ENCODE measurements around the gene RENBP. TPM values are rescaled to one million over a fixed set of nuclear protein-coding genes. Genes with fewer than 3 reads are reported as not detected.
A peak's percentile ranks its signal among the peaks of the same experiment; 100 is the strongest.

The RENBP gene
- total and polyA plus RNA-seq, 9 donors, result 0.80 to 4.9 (median 2.5) TPM

DNA sequence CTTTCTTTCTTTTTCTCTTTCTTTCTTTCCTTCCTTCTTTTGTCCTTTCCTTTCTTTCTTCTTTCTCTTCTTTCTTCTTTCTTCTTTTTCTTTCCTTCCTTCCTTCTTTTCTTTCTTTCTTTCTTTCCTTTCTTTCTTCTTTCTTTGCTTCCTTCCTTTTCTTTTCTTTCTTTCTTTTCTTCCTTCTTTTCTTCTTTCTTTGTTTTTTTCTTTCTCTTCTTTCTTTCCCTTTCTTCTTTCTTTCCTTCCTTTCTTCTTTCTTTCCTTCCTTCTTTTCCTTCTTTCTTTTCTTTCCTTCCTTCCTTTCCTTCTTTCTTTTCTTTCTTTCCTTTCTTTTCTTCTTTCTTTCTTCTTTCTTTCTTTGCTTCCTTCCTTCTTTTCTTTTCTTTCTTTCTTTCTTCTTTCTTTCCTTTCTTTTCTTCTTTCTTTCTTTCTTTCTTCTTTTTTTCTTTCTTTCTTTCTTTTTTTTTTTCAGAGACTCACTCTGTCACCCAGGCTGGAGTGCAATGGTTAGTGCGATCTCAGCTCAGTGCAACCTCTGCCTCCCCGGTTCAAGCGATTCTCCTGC lies 46.7 kb upstream of the RENBP start:
- Histone ChIP-seq H3K9me3 (no peaks in the 10 kb centered on the region), H3K36me3 (no peaks in the 10 kb centered on the region), H3K27ac (no peak overlapping the region), H3K27me3 (no peaks in the 10 kb centered on the region), H3K4me3 (no peak overlapping the region), H3K4me1 (ENCODE audit: insufficient read depth) (no peaks in the 10 kb centered on the region)
- no peak for TF ChIP-seq POLR2A (IDR thresholded peaks at IDR 0.05)
- TF ChIP-seq, protein P1, sequence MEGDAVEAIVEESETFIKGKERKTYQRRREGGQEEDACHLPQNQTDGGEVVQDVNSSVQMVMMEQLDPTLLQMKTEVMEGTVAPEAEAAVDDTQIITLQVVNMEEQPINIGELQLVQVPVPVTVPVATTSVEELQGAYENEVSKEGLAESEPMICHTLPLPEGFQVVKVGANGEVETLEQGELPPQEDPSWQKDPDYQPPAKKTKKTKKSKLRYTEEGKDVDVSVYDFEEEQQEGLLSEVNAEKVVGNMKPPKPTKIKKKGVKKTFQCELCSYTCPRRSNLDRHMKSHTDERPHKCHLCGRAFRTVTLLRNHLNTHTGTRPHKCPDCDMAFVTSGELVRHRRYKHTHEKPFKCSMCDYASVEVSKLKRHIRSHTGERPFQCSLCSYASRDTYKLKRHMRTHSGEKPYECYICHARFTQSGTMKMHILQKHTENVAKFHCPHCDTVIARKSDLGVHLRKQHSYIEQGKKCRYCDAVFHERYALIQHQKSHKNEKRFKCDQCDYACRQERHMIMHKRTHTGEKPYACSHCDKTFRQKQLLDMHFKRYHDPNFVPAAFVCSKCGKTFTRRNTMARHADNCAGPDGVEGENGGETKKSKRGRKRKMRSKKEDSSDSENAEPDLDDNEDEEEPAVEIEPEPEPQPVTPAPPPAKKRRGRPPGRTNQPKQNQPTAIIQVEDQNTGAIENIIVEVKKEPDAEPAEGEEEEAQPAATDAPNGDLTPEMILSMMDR (IDR thresholded peaks at IDR 0.05), result no peak
- no peak for TF ChIP-seq EP300 (IDR thresholded peaks at IDR 0.05)
- no peak for DNase-seq
- intact Hi-C loops (cut with DNase I), result no loop called here
- WGBS, 3 donors, result 94 to 97% (median 95%) methylated on average over 3 of the region's 3 CpGs

DNA sequence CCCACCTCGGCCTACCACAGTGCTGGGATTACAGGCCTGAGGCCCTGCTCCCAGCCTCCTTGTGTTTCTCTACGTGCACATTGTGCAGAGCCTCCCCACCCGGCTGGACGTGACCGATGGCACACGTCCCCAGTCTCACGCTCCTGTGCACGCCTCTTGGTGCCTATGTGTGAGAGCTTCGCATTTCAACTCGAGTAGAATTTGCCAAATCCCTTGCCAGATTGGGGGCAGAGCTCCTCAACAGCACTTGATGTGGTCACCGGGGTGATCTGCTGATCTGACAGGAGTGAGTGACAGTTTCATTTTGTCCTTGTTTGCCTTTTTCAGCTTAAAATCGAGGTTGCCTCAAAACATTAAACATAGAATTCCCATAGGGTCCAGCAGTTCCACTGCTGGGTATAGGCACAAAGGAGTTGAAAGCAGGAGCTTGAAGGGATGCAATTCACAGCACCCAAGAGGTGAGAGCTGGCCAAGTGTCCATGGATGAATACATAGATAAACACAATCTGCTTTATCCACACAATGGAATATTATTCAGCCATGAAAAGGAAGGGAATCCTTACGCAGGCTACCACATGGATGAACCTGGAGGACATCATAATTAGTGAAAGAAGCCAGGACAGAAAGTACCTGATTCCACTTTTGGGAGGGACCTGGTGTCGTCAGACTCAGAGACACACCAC lies 45.7 kb upstream of the RENBP start:
- Histone ChIP-seq H3K27ac (no peak overlapping the region), H3K36me3 (no peaks in the 10 kb centered on the region), H3K9me3 (no peaks in the 10 kb centered on the region), H3K27me3 (no peaks in the 10 kb centered on the region), H3K4me1 (ENCODE audit: insufficient read depth) (no peaks in the 10 kb centered on the region), H3K4me3 (no peak overlapping the region)
- 90 to 92% (median 92%) methylated on average over 14 of the region's 14 CpGs for WGBS, 3 donors
- intact Hi-C loops (cut with DNase I), result no loop called here
- no peak for DNase-seq
- TF ChIP-seq EP300 (IDR thresholded peaks at IDR 0.05) (no peak), POLR2A (IDR thresholded peaks at IDR 0.05) (no peak)
- TF ChIP-seq, protein P1 (IDR thresholded peaks at IDR 0.05), result no peak

DNA sequence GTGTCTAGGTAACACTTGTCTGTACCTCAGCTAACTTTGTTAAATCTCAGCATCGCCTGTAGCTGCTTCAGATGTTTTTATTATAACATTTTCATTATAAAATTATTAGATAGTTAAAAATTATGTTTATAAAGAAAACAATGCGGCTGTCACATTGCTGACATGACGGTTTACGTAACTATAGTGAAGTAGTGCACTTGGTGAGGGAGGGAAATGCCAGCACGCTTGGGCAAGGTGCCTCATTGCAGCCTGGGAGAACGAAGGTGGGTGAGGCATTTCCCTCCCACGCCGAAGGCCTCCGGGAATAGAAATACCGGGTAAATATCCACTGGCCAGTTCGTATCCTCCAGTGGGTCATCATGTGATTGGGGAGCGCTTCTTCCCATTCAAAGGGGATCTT lies 44.0 kb upstream of the RENBP start:
- TF ChIP-seq, protein P1 (IDR thresholded peaks at IDR 0.05), result no peak
- TF ChIP-seq POLR2A (IDR thresholded peaks at IDR 0.05), result no peak
- no peak for TF ChIP-seq EP300 (IDR thresholded peaks at IDR 0.05)
- Histone ChIP-seq H3K27me3 (no peaks in the 10 kb centered on the region), H3K36me3 (no peaks in the 10 kb centered on the region), H3K4me1 (ENCODE audit: insufficient read depth) (no peaks in the 10 kb centered on the region), H3K27ac (no peak overlapping the region), H3K9me3 (no peaks in the 10 kb centered on the region), H3K4me3 (no peak overlapping the region)
- intact Hi-C loops (cut with DNase I), result no loop called here
- DNase-seq, result no peak
- 72 to 81% (median 73%) methylated on average over 12 of the region's 12 CpGs for WGBS, 3 donors

DNA sequence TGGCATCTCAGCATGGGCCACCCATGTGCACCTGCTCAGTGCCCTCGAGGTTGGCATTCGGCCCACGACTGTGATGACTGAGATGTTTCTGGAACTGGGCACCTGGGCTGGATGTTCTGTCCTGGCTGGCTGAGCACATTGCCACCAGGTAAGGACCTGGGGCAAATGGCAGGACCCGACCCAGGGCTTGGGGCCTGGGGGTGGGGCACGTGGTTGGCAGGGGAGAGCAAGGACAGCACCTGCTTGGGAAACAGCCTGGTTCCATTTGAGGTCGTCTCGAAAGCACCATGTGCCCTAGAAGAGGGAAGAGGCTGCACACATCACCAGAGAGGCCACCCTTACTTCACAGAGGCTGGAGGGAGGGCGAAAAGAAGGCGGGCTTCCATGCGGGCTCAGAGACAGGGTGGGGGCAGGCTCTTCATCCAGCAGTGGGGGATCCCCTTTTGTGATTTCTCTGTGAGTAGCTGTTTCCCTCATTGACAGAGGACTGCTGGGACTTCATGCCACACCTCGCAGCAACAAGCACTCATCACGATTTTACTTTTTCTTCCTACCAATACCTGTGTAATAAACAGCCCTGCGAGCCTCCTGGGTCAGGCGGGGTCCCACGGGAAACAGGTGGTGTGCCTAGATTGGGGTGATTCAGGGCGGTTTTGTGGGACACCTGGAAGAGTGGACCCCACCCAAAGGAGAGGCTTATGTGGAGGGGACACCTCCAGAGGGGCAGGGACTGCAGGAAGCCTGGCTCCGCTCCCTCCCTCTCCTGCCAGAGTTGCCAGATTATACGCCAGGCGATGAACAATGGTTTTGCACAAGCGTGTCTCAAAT lies 40.1 kb upstream of the RENBP start:
- no peak for DNase-seq
- intact Hi-C loops (cut with DNase I), result no loop called here
- peak overlapping the region in 1 of 2 donors; percentile 68 for H3K27ac ChIP-seq
- no peaks in the 10 kb centered on the region for H3K9me3 ChIP-seq
- H3K36me3 ChIP-seq, result no peaks in the 10 kb centered on the region
- TF ChIP-seq POLR2A (IDR thresholded peaks at IDR 0.05) (no peak), EP300 (IDR thresholded peaks at IDR 0.05) (no peak)
- TF ChIP-seq, protein P1 (IDR thresholded peaks at IDR 0.05), result no peak
- peaks cover 5% of the 10 kb centered on the region for H3K4me1 ChIP-seq (ENCODE audit: insufficient read depth)
- H3K27me3 ChIP-seq, result no peaks in the 10 kb centered on the region
- no peak overlapping the region for H3K4me3 ChIP-seq
- 76 to 82% (median 80%) methylated on average over 20 of the region's 20 CpGs for WGBS, 3 donors
